ENCODE measurements around the gene PIK3R1. TPM values are rescaled to one million over a fixed set of nuclear protein-coding genes. Genes with fewer than 3 reads are reported as not detected.

PIK3R1 gene
- total RNA-seq, 1 donor from 2014 or later, result 58.7 TPM

- intact Hi-C loops (cut with micrococcal nuclease), result no loop called here
Measured at GRCh38 chr5:68345171-68345570, 129.6 kb downstream of the PIK3R1 start.

GRCh38 chr5:68345582-68345981, 130.0 kb downstream of the PIK3R1 start:
- intact Hi-C loops (cut with micrococcal nuclease), result no loop called here

DNA sequence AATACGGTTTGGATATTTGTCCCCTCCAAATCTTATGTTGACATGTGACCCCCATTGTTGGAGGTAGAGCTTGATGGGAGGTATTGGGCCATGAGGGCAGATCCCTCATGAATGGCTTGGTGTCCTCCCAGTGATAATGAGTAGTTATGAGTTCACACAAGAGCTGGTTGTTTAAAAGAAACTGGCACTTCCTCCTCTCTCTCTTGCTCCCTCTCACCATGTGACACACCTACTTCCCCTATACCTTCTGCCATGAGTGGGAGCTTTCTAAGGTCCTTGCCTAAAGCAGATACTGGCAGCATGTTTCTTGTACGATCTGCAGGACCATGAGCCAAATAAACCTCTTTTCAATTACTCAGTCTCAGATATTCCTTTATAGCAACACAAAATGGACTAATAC, 132.0 kb downstream of the PIK3R1 start:
- intact Hi-C loops (cut with micrococcal nuclease), result no loop called here

- intact Hi-C loops (cut with micrococcal nuclease), result no loop called here
Measured at GRCh38 chr5:68348447-68349222, 133.1 kb downstream of the PIK3R1 start.

DNA sequence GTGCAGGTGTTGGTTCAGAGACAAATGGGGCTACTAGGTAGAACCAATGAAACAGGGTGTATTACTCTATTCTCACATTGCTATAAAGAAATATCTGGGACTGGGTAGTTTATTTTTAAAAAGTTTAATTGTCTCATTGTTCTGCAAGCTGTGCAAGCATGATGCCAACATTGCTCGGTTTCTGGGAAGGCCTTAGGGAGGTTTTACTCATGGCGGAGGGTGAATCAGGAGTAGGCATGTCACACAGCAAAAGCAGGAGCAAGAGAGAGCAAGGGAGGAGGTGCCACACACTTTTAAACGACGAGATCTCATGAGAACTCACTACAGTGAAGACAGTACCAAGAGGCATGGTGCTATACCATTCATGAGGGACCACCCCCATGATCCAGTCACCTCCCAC, 134.6 kb downstream of the PIK3R1 start:
- intact Hi-C loops (cut with micrococcal nuclease), result no loop called here

Data from T-helper 1 cell treated with Interleukin-12 subunit alpha and Interleukin-12 subunit beta and Interleukin-4 antibody, amounts not matched to agents 30 ng/mL and 1 ng/mL, for 36 hours (primary cell).